ENCODE measurements around the gene CHTOP. TPM values are rescaled to one million over a fixed set of nuclear protein-coding genes. Genes with fewer than 3 reads are reported as not detected.
A peak's percentile ranks its signal among the peaks of the same experiment; 100 is the strongest.
"Not testable (repeated sequence)": the region's sequence is repeated elsewhere in the genome, so short reads cannot be mapped to it uniquely, and the experiment has no call there.

CHTOP gene
- total RNA-seq, 1 donor from 2014 or later = 75.5 TPM

- intact Hi-C loops (cut with micrococcal nuclease) = no loop called here
- Histone ChIP-seq H3K27me3 (ENCODE audit: low read depth) (no peaks in the 10 kb centered on the region), H3K27ac (replicated peaks) (peak overlapping the region; percentile 100), H3K9me3 (replicated peaks) (no peaks in the 10 kb centered on the region), H3K4me3 (peak overlapping the region; percentile 88), H3K36me3 (peaks cover 32% of the 10 kb centered on the region), H3K4me1 (peaks cover 92% of the 10 kb centered on the region)
- TF ChIP-seq CTCF (IDR thresholded peaks at IDR 0.05; ENCODE audit: borderline replicate concordance) = no peak
- no peak for DNase-seq
These were observed 609 bp upstream of the CHTOP start for GRCh38 chr1:153633161-153633753.

- peak overlapping the region; percentile 100 for H3K27ac ChIP-seq (replicated peaks)
- peaks cover 94% of the 10 kb centered on the region for H3K4me1 ChIP-seq
- intact Hi-C loops (cut with micrococcal nuclease) = no loop called here
- H3K9me3 ChIP-seq (replicated peaks) = no peaks in the 10 kb centered on the region
- peak overlapping the region; percentile 88 for H3K4me3 ChIP-seq
- H3K27me3 ChIP-seq (ENCODE audit: low read depth) = no peaks in the 10 kb centered on the region
- peaks cover 58% of the 10 kb centered on the region for H3K36me3 ChIP-seq
- TF ChIP-seq CTCF (IDR thresholded peaks at IDR 0.05; ENCODE audit: borderline replicate concordance) = no peak
- DNase-seq = no peak
These were observed 2.0 kb downstream of the CHTOP start for GRCh38 chr1:153635872-153636271.

GRCh38 chr1:153636312-153636711 lies 2.4 kb downstream of the CHTOP start:
- Histone ChIP-seq H3K4me3 (peak overlapping the region; percentile 88), H3K9me3 (replicated peaks) (no peaks in the 10 kb centered on the region), H3K27me3 (ENCODE audit: low read depth) (no peaks in the 10 kb centered on the region), H3K36me3 (peaks cover 62% of the 10 kb centered on the region), H3K4me1 (peaks cover 94% of the 10 kb centered on the region), H3K27ac (replicated peaks) (peak overlapping the region; percentile 100)
- no peak for DNase-seq
- intact Hi-C loops (cut with micrococcal nuclease) = no loop called here
- no peak for TF ChIP-seq CTCF (IDR thresholded peaks at IDR 0.05; ENCODE audit: borderline replicate concordance)

GRCh38 chr1:153638261-153638660 lies 4.4 kb downstream of the CHTOP start:
- H3K4me3 ChIP-seq = peak overlapping the region; percentile 88
- H3K27ac ChIP-seq (replicated peaks) = peak overlapping the region; percentile 100
- intact Hi-C loops (cut with micrococcal nuclease) = no loop called here
- H3K27me3 ChIP-seq (ENCODE audit: low read depth) = no peaks in the 10 kb centered on the region
- H3K36me3 ChIP-seq = peaks cover 82% of the 10 kb centered on the region
- H3K4me1 ChIP-seq = peaks cover 94% of the 10 kb centered on the region
- H3K9me3 ChIP-seq (replicated peaks) = no peaks in the 10 kb centered on the region
- no peak for TF ChIP-seq CTCF (IDR thresholded peaks at IDR 0.05; ENCODE audit: borderline replicate concordance)
- no peak for DNase-seq

- no peak for DNase-seq
- H3K27ac ChIP-seq (replicated peaks) = peak overlapping the region; percentile 100
- peak overlapping the region; percentile 88 for H3K4me3 ChIP-seq
These were observed 5.4 kb downstream of the CHTOP start for GRCh38 chr1:153639280-153639679.

GRCh38 chr1:153640213-153640612 lies 6.3 kb downstream of the CHTOP start:
- H3K4me3 ChIP-seq; H3K9me3 ChIP-seq (replicated peaks); intact Hi-C loops (cut with micrococcal nuclease); DNase-seq; H3K27me3 ChIP-seq (ENCODE audit: low read depth): not testable (repeated sequence)
- Histone ChIP-seq H3K36me3 (peaks cover 98% of the 10 kb centered on the region), H3K4me1 (peaks cover 100% of the 10 kb centered on the region), H3K27ac (replicated peaks) (peak overlapping the region; percentile 100)

More at GRCh38 chr1:153639280-153639679, 5.4 kb downstream of the CHTOP start:
- no peaks in the 10 kb centered on the region for H3K9me3 ChIP-seq (replicated peaks)
- intact Hi-C loops (cut with micrococcal nuclease) = no loop called here
- TF ChIP-seq CTCF (IDR thresholded peaks at IDR 0.05; ENCODE audit: borderline replicate concordance) = no peak
- peaks cover 100% of the 10 kb centered on the region for H3K4me1 ChIP-seq
- H3K27me3 ChIP-seq (ENCODE audit: low read depth) = no peaks in the 10 kb centered on the region
- H3K36me3 ChIP-seq = peaks cover 92% of the 10 kb centered on the region

Data from left ventricle myocardium inferior (tissue), 1 donor.